Pulmonary artery endothelial cell (primary cell): ENCODE data around the gene PSD. TPM values are rescaled to one million over a fixed set of nuclear protein-coding genes. Genes with fewer than 3 reads are reported as not detected.

Source experiments
- DNase-seq: peaks from one replicate; pipeline ENCODE4 v3.0.0-alpha.2; 2011; ENCODE audit warnings: low read depth, low spot score
- total RNA-seq: library from RNA; depleted of rRNA; stranded (reverse); fragments of >200 nt; gene quantifications from 2 replicates; pipeline ENCODE4 v1.2.3, GENCODE V29; 2014

The PSD gene
- total RNA-seq, 1 donor from 2014 or later, result 0.07 TPM

DNA sequence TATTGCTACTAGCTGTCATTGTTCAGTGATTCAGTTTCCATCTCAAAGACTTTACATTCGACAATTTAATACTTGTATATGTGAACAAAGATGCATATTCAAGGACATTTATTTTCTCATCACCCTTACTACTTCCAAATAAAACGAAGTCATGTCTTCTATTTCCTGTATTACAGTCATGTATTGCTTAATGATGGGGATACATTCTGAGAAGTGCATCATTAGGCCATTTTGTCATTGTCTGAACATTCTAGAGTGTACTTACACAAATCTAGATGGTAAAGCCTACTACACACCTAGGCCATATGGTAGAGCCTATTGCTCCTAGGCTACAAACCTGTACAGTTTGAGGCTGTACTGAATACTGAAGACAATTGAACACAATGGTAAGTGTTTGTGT lies 26.3 kb upstream of the PSD start:
- DNase-seq, result no peak

DNA sequence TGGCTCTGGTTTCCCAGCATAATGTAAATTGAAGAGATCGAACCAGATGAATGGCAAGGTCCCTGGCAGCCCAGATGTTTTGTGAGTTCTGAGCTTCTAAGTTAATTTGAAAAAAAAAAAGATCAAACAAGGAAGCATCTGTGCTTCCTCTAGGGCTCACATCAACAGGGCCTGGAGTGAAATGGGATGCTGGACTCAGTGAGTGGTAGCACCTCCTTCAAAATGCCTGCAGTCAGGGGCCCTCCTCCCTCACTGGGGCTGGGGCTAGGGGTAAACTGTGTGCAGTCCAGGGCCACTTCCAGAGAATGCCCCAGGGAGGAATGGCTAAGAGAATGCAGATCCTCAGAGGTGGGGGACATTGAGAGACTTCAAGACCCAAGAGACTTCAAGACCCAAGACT lies 19.8 kb upstream of the PSD start:
- no peak for DNase-seq

GRCh38 chr10:102437515-102437914 lies 18.9 kb upstream of the PSD start:
- DNase-seq, result no peak

DNA sequence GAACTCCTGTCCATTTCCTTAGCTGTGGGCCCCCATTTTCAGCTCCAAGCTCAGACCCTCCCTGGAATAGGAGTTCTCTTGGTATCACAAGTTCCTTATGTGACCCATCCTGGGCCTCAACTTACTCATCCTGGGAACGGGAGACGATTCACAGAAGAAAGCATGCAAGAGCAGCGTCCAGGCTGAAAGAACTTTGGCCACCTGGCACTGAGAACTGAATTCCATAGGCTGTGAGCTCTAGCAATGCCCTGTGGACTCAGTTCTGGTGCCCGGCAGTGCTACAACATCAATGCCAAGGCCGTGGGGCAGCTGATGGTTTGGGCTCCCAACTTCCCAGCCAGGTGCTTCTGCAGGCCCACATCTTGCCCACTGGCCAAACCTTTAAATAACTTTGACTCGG lies 17.7 kb upstream of the PSD start:
- no peak for DNase-seq

DNA sequence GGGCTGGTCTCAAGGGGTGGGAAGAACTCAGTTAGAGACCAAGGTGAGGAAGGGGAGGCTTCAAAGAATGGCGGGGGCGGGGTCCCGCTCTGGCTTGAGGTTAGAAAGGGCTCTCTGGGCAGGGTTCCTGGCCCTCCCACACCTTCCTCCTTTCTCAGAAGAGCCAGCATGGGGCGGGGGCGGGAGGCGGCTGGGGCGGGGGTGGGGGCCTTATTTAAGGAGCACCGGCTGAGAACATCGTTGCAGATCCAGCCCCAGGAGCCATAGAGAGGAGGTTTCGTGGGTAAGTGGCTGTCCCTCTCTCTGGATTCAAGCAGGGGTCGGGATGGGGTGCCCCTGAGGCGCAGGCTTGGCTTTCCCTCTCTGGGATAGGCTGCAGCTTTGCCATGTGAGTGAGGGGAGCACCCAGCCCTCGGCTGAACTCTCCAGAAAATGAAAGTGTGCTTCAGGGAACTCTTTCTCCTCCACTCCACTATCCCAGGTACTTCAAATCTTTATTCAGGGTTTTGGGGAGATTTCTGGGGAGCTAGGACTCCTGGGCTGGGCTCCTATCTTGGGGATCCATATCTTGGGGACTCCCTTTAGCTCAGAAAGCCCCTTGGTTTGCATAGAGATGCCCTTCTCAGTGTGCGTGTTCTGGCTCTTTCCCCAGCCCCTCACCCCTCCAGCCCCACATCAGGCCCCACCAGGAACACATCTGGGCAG lies 17.1 kb upstream of the PSD start:
- DNase-seq, result no peak

GRCh38 chr10:102435133-102435497 lies 16.5 kb upstream of the PSD start:
- DNase-seq, result no peak

DNA sequence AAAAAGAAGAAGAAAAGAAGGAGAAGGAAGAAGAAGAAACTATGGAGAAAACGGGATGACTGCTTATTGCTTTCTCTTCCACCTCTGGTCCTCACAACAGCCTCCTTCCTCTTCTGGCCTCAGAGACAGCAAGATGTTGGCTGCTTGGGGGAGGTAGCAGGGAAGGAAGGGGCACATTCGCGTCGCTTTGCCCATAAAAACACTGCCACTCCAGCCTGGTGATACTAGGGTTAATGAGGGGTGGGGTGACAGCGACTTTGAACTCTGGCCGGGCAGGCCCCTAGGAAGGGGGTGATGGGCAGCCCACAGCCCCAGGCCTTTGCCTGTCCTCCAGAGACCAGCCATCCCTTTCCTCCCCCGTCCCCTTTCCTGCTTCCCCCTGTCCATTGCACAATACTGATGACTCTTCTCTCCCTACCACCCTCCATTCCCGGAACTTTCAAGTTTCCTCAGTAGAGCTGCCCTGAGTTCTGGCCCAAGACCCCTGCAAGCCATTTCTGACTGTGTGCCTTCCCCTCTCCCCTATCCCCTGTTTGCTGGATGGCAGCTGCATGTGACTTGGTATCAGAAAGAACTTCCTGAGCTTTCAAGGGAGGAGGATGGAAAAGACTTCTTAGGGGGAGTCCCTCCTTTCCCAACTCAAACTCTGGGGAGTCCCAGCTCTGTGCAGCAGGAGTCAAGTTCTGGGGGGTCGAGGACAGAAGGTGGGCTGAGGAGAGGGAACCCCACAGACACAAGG lies 16.0 kb upstream of the PSD start:
- no peak for DNase-seq

- DNase-seq, result no peak
Observed at GRCh38 chr10:102433619-102434046, 15.0 kb upstream of the PSD start.

GRCh38 chr10:102432162-102432950 lies 13.8 kb upstream of the PSD start, which contains the start of gene CUEDC2:
Gene CUEDC2 (minus strand): TSS chr10:102432574. CDS start chr10:102425188, 7,386 bp downstream.
- peak; percentile 84 for DNase-seq

DNA sequence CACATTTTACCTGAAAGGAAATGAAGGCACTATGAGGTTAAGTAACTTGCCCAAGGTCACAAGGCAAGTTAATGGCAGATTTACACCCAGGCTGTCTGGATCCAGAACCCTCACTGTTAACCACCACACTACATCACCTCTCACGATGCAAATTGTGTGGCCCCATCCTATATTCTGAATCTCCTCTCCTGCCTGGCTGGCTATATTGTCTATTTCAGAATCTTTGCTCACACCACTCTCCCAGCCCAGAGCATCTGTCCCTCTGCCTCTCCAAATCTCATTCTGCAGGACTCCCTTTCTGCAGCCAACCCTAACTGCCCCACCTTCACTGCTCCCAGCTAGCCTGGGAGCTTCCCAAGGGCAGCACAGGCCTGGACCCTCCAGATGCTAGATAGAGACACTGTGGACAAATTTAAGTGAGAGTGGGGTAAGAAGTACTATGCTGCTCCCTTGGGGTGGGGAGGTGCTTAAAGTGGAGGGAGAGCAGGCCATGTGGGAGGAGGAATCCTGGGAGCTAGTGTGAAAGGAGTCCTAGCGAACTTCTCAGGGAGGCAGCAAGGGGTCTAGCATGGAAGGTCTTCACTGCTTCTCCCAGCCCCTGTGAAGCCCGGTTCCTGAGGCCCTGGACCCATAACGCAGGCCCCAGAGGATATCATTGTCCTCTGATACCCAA lies 13.0 kb upstream of the PSD start:
- no peak for DNase-seq

- DNase-seq, result no peak
Observed at GRCh38 chr10:102429468-102429867, 10.9 kb upstream of the PSD start.

GRCh38 chr10:102426803-102427287 lies 8.3 kb upstream of the PSD start:
- DNase-seq, result no peak

DNA sequence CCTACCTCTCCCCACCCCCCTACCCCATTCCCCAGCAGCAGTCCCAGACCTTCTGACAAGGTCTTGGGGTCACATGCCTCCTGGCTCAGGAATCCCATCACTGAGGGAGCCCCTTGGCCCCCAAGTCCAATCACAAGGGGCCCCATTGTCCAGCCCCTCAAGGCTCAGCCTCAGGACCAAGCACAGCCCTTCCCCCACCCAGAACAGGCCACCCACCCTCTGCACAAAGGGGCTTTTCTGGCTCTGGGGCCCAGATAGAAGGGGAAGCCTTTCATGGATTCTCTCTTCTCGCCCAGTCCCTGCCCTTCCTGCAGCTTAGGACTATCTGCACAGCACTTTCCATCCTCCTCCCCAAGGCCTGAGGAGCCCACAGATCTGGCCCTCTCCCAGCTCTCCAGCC lies 6.9 kb upstream of the PSD start:
- no peak for DNase-seq

DNA sequence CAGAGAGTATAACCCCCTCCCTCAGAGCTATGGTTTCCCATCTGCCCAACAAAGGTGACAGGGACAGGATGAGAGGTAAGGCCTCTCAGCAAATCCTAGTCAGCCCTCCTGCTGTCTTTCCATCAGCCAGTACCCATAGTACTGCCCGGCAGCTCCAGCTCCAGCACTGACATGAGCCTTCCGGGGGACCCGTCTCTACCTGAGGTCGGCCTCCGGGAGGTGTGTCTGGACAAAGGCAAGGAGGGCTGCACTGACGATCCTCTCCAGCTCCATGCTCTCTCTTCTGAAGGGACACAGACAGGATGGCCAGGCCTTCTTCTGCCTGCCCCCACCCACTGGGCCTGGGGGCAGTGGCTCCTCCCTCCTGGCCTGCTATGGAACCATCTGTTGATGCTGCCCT lies 6.3 kb upstream of the PSD start:
- no peak for DNase-seq

GRCh38 chr10:102424145-102424544 lies 5.6 kb upstream of the PSD start:
- DNase-seq, result no peak

- DNase-seq, result no peak
Observed at GRCh38 chr10:102423372-102423968, 4.9 kb upstream of the PSD start.

DNA sequence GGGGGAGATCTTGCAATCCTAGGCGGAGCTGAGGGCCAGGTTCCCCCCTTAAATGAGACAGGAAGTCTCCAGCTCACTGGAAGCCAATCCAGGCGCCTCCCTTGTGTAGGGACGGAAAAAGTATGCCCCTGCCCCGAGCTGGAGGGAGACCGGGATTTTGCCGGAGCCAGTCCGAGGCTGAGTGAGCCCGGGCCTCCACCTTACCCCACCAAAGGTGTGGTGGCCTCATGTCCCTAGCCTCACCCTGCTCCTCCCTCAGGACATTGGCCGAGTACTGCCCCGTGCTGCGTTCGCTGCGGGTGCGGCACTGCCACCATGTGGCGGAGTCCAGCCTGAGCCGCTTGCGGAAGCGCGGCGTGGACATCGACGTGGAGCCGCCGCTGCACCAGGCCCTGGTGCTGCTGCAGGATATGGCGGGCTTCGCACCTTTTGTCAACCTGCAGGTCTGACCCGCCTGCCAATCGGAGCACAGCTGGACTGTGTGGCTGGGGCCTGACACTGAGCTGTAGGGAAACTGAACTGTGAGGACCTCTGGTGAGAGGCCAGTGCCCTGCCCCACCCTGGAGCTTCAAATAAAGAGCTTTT lies 4.1 kb upstream of the PSD start:
- DNase-seq, result no peak

- no peak for DNase-seq
Observed at GRCh38 chr10:102421757-102422512, 3.4 kb upstream of the PSD start.

DNA sequence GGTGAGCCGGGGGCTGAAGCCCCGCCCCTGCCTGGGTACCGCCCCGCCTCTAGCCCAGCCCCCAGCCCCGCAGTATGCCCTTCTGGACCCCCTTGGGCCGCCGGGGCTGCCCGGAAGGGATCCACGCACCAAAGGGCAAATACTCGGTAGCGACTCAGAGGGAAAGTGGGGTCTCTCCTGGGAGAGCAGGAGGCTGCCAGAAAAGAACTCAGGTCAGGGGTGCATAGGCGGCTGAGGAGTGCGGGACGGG lies 2.8 kb upstream of the PSD start:
- DNase-seq, result no peak
